Measurements from ENCODE around the gene TMOD1. TPM values are rescaled to one million over a fixed set of nuclear protein-coding genes. Genes with fewer than 3 reads are reported as not detected.

The TMOD1 gene
- total and polyA plus RNA-seq, 4 donors, result 9.2 to 20.0 (median 14.1) TPM

GRCh38 chr9:97505845-97506244, 4.4 kb downstream of the TMOD1 start:
- H3K4me1 ChIP-seq (ENCODE audit: control insufficient read depth in 4 of 4, insufficient read depth in 4 of 4, low read length in 3 of 4), result peaks cover 3 to 17% (median 12%) of the 10 kb centered on the region in 4 donors
- H3K4me3 ChIP-seq (ENCODE audit: low read depth in 1 of 3, low read length in 3 of 3), result no peak overlapping the region
- H3K27me3 ChIP-seq (ENCODE audit: control insufficient read depth in 4 of 4, insufficient read depth in 4 of 4, low read length in 3 of 4), result no peaks in the 10 kb centered on the region
- 94% methylated on average over 3 of the region's 3 CpGs for WGBS
- no peak for DNase-seq (ENCODE audit: low spot score)
- no peak overlapping the region for H3K9ac ChIP-seq (ENCODE audit: low read depth in 1 of 2, low read length in 2 of 2)
- TF ChIP-seq NR2F2 (IDR thresholded peaks at IDR 0.05) (no peak), HNF4A (conservative IDR thresholded peaks at IDR 0.05) (no peak), FOXA2 (IDR thresholded peaks at IDR 0.05) (no peak), RXRA (IDR thresholded peaks at IDR 0.05) (no peak), REST (IDR thresholded peaks at IDR 0.05) (no peak), HNF4G (IDR thresholded peaks at IDR 0.05) (no peak), JUND (IDR thresholded peaks at IDR 0.05) (no peak), ZBTB33 (IDR thresholded peaks at IDR 0.05) (no peak), CTCF (IDR thresholded peaks at IDR 0.05; ENCODE audit: low read depth, low read length, missing input control) (no peak), TAF1 (conservative IDR thresholded peaks at IDR 0.05) (no peak), RAD21 (IDR thresholded peaks at IDR 0.05) (no peak), MAX (IDR thresholded peaks at IDR 0.05) (no peak), EGR1 (IDR thresholded peaks at IDR 0.05; ENCODE audit: low read depth in 2 of 2) (no peak), GABPA (IDR thresholded peaks at IDR 0.05 in 1 of 2, conservative IDR thresholded peaks at IDR 0.05 in 1 of 2) (no peak), SP1 (IDR thresholded peaks at IDR 0.05) (no peak), ATF3 (IDR thresholded peaks at IDR 0.05) (no peak)
- H3K9me3 ChIP-seq (ENCODE audit: control insufficient read depth in 4 of 4, low read length in 3 of 4), result no peaks in the 10 kb centered on the region
- no peaks in the 10 kb centered on the region for H3K36me3 ChIP-seq (ENCODE audit: control insufficient read depth in 4 of 4, insufficient read depth in 3 of 4, low read depth in 1 of 4, low read length in 3 of 4)
- H3K27ac ChIP-seq (ENCODE audit: low read depth in 1 of 2, low read length in 2 of 2), result no peak overlapping the region

GRCh38 chr9:97506306-97506705, 4.8 kb downstream of the TMOD1 start:
- Histone ChIP-seq H3K36me3 (ENCODE audit: control insufficient read depth in 4 of 4, insufficient read depth in 3 of 4, low read depth in 1 of 4, low read length in 3 of 4) (no peaks in the 10 kb centered on the region), H3K4me1 (ENCODE audit: control insufficient read depth in 4 of 4, insufficient read depth in 4 of 4, low read length in 3 of 4) (peaks cover 3 to 17% (median 10%) of the 10 kb centered on the region in 4 donors), H3K9ac (ENCODE audit: low read depth in 1 of 2, low read length in 2 of 2) (no peak overlapping the region), H3K4me3 (ENCODE audit: low read depth in 1 of 3, low read length in 3 of 3) (no peak overlapping the region), H3K27me3 (ENCODE audit: control insufficient read depth in 4 of 4, insufficient read depth in 4 of 4, low read length in 3 of 4) (no peaks in the 10 kb centered on the region), H3K9me3 (ENCODE audit: control insufficient read depth in 4 of 4, low read length in 3 of 4) (no peaks in the 10 kb centered on the region), H3K27ac (ENCODE audit: low read depth in 1 of 2, low read length in 2 of 2) (no peak overlapping the region)
- WGBS, result 90% methylated on average over 4 of the region's 4 CpGs
- no peak for DNase-seq (ENCODE audit: low spot score)
- TF ChIP-seq RAD21 (IDR thresholded peaks at IDR 0.05) (no peak), ATF3 (IDR thresholded peaks at IDR 0.05) (no peak), HNF4G (IDR thresholded peaks at IDR 0.05) (no peak), TAF1 (conservative IDR thresholded peaks at IDR 0.05) (no peak), JUND (IDR thresholded peaks at IDR 0.05) (no peak), GABPA (IDR thresholded peaks at IDR 0.05 in 1 of 2, conservative IDR thresholded peaks at IDR 0.05 in 1 of 2) (no peak), MAX (IDR thresholded peaks at IDR 0.05) (no peak), FOXA2 (IDR thresholded peaks at IDR 0.05) (no peak), SP1 (IDR thresholded peaks at IDR 0.05) (no peak), RXRA (IDR thresholded peaks at IDR 0.05) (no peak), FOXA1 (IDR thresholded peaks at IDR 0.05) (no peak), EGR1 (IDR thresholded peaks at IDR 0.05; ENCODE audit: low read depth in 2 of 2) (no peak), CTCF (IDR thresholded peaks at IDR 0.05; ENCODE audit: low read depth, low read length, missing input control) (no peak), ZBTB33 (IDR thresholded peaks at IDR 0.05) (no peak)
